GM21423 (cell line): ENCODE measurements around the gene PPP1R9A.
"Not testable (repeated sequence)": the region's sequence is repeated elsewhere in the genome, so short reads cannot be mapped to it uniquely, and the experiment has no call there.

Source experiments
- ATAC-seq: cut with Tn5 transposase; IDR thresholded peaks from one replicate; pipeline ENCODE4 v1.9.1; 2021; ENCODE audit warnings: mild to moderate bottlenecking, moderate library complexity; ENCODE audit not compliant: unreplicated experiment

PPP1R9A gene

DNA sequence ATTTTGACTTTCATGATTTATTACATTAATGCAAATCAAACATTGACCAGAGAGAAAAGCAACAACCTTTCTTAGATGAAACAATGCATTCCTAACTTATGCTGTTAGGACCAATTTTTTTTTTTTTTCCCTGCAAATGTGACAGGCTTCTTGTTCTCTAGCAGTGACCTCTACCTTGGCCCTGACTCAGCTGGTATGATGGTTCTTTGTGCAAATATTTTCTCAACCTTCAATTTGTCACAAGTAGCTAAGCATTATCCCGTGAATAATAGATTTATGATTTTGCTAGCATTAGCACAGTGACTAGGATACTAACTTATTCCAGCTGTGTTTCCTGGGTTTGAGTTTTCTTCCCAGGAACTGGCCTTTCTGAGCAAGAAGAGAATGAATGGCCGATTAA is 64.9 kb downstream of the PPP1R9A start:
- no peak for ATAC-seq

DNA sequence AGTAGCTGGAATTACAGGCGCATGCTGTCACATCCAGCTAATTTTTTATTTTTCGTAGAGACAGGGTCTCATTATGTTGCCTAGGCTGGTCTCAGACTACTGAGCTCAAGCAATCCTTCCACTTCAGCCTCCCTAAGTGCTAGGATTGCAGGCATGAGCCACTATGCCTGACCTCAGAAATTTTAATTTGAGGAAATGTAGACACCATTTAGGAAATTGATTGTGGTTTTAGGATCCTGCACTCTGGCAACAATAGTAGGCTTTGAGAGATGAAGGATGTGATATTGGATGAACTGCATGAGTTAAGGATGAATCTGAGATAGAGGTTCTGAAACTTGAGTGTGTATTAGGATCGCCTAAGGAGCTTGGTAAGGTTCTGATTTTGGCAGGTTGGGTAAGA is 66.5 kb downstream of the PPP1R9A start:
- ATAC-seq = no peak

DNA sequence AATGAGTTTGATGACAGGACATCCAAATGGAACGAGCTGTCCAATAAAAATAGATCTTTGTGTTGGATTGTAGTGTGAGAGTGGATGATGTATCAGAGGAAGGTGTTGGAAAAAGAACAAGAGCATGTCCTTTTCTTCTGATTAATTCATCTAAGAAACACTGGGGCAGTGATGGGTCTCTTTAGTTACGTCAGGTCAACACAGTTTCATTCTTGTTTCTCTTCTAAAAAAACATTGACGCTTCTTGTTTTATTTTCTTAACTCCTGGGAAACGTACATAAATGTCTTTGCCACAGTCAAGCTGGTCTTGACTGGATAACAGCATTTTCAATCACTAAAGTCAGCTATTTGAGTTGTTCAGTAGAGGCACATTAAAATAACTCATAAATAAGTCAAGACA is 67.0 kb downstream of the PPP1R9A start:
- no peak for ATAC-seq

DNA sequence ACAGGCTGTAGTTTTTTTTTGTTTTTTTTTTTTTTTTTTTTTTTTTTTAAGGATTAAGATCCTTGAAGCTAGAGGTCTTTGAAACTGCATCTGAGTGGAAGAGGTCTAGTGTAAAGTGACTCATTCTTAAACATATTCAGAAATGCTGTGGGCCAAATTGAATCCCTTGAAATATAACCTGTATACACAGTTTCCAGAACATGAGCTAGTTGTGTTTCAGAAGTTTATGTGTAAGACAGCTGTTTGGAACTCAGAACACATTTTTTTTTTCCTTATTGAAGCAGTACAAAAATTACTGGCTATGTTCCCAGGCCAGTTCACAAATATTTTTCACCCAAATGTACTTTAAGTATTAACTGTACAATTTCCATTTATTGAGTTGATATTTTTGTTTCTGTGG is 67.9 kb downstream of the PPP1R9A start:
- no peak for ATAC-seq

DNA sequence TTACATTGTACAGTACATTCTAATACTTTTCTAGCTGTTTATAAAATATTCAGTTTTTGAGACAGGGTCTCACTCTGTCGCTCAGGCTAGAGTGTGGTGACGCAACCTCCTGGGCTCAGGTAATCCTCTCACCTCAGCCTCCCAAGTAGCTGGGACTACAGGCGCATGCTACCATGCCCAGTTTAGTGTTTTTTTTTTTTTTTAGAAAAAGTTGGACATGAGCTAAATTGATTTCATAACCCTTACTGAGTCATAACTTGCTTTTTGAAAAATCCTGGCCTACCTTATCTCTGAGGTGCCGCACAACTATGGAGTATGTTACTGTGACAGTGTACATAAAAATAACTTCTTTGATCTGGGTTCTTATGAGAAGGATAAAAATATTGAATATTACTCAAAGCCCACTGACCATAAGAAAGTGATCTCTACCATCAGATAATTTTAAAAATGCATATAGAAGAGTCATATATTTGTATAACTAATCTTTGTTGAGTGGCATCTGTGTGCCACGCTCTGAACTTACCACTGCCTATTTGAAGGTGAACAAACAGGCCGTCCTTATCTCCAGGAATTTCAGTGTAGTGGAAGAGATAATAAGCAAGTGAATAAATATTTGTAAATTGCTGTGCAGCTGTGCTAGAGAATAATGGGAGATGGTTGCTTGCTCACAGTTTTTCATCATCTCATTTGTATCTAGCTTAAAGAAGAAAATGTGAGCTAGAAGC is 73.2 kb downstream of the PPP1R9A start:
- no peak for ATAC-seq

DNA sequence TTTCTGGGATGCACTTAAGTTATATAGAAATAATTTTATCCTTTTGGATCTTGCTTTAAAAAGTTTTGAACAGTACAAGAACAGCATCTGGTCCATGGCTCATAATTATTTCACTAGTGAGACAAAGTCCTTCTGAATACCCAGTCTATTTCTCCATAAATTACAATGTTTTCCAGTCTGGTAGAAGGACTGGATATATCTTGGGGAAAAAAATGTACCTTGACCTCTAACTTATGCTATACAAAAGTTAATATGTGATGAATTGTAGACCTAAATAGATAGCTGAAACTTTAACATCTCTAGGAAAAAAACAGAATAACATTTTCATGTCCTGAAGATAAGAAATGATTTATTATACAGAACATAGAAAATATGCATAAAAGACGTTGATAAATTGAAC is 88.5 kb downstream of the PPP1R9A start:
- ATAC-seq = no peak

DNA sequence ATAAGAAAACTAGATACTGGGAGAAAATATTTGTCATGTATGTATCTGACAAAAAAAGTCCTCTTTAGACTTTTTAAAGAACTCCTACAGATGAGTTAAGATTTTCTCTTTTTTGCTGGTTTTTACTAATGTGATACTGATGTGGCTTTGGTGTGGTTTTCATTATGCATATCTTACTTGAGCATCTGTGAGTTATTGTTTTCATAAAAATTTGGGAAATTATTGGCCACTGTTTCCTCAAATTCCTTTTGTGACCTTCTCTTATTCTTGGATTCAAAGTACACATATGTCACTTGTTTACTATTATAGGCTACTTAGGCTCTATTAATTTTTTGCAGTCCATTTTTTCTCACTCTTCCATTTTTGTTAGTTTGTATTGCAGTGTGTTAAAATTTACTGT is 89.0 kb downstream of the PPP1R9A start:
- no peak for ATAC-seq

DNA sequence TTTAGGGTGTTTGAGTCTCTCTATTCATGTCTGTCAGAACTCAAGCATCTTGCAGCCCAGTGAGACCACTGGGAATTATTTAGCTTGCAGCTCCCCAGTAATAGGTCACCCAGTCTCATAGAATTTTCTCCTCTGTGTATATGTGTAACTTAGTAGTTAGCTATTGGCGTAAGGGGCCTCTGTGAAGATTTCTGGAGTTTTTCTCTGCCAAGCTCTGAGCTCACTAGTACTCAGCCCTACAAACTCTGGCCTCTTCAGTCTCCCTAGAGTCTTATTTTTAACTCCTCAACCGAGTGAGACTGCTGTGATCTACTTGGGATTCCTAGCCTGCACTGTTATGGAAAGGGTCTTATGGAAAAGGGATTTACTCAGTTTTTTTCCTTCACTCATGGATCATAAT is 90.2 kb downstream of the PPP1R9A start:
- no peak for ATAC-seq

DNA sequence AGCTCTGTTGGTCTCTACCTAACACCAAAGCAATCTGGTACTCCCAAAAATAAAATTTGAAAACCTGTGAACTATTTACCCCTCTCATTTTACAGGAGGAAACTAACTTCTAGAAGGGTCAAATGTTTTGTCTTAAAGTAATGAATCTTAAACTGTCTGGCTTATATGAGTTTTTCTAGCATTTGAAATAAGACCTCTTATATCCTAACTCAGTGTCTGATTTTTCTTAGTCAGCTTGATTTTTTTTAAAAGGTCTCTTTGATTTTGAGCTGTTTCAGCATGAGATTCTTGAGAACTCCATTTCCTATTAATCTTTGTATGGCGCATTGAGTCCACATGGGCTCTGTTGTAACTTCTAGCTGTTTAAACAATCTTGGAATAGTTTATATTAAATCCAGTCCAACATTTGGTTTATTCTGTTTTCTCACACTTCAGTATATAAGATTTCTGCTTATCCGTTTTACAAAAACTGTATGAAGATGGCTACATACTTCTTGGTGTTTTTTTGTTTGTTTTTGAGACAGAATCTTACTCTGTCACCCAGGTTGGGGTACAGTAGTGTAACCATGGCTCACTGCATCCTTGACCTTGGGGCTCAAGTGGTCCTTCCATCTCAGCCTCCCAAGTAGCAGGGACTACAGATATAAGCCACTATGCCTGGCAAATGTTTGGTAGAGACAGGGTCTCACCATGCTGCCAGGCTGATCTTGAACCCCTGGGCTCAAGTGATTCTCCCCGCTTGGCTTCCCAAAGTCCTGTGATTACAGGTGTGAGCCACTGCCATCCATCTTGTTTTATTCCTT is 91.1 kb downstream of the PPP1R9A start:
- no peak for ATAC-seq

DNA sequence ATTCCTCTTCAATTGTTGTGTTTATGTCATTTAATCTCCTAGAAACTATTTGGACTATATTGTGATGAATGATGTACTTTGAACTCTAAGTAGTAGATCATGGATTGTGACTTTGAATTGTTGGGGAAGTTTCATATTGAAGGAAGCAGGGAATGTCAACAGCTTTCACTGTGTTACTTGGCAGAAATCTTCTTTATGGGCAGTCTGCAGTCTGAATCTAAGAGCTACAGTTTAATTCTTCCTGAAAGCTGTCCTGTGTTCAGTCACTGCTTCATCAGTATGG is 91.6 kb downstream of the PPP1R9A start:
- ATAC-seq = no peak

DNA sequence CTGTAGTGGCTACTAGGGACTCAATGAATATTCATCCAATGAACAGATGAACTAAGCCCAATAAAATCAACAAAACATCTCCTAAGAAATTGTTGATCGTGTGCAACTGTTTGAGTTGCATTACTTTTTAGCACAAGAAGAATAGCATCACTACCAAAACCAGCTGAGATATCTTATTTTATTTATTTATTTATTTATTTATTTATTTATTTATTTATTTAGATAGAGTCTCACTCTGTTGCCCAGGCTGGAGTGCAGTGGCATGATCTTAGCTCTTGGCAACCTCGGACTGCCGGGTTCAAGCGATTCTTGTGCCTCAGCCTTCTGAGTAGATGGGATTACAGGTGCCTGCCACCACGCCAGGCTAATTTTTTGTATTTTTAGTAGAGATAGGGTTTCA is 92.2 kb downstream of the PPP1R9A start:
- ATAC-seq = not testable (repeated sequence)

DNA sequence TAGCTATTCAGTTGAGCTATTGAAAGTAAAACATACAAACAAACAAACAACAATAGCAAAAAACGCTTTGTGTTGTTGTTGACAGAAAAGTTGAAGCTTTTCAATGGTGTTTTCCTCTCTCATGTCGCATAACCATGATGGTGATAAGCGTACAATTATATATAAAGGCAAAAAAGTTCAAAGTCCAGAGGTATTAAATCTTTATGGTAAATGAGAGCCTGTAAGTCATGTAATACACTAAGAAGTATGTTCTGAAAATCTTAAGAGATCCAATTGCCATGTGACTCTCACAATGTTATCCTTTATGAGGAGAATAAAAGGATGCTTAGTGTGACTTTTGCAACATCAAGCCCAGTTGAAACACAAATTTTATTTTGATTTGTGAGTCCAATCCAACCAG is 93.9 kb downstream of the PPP1R9A start:
- no peak for ATAC-seq

DNA sequence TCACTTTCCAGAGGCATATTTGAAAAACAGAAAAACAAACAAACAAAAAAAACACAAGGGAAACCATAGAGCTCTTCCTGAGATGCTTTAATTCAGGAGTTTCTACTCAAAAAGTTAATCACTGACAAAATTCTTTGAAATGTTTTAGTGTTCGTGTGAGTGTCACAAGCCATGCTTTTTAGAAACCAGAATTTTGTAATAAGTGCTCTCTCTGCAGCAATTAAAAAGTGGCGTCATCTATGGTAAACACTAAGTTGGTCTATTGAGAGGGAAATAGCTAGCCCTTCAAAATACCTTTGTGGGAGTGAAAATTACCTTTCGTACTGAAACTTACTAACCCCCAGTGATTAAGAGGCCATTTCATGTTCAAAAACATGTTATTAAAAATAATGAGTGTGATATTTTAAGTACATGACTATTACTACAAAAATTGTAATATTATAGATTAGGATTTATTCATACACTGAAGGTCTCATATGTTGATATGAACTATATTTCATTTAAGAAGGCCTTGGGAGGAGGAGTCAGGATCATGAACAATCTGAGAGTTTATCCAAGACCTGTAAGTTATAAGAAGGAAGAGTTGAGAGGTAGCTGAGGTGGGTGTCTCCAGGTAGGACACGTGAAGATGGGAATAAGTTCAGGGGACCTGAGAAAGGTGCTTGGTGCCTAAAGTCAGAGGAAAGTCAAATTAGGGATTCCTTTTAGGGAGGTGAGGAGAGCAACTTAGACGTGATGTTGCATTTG is 94.6 kb downstream of the PPP1R9A start:
- no peak for ATAC-seq

DNA sequence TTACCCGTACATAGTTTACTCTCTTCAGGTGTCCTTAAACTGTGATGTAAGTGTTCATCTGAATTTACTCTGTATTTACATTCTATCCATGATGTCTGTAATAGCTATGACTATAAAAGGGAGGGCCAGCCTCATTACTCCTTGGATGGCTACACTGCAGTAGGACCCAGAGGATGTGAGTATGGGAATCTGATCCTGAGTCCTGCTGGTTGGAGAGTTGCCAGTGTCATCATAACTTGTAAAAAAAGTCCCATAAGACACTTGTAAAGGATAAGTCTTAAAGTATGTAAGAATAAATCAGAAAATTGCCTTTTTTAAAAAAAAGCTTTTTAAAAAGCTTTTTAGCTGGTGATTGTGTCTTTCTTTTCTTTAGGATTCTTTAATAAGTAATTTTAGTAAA is 95.4 kb downstream of the PPP1R9A start:
- no peak for ATAC-seq

DNA sequence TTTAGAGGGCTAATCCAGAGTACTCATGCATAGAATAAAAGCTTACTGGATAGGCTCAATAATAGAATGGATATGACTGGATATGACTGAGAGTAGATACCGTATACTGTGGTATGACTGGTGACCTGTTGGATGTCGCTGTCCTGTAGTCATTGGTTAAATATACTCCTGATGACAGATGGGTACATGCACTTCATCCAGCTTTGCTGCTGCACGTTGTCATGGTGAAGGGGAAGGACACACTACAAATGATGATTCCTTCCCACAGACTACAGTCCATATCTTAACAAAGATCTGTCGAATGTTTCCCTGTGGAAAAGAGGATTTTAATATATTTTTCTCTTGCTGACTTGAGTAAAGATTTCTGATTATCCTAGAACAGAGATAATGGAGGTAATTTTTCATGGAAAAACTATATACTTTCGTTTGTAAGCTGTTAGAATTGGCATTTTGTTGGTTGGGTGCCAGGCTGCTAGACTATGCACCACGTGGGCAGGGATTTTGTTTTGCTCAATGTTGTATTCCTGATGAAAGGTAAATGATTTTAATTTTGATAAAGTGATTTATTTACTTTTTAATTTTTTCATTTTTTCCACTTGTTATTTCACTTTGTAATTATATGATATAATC is 97.3 kb downstream of the PPP1R9A start:
- no peak for ATAC-seq

DNA sequence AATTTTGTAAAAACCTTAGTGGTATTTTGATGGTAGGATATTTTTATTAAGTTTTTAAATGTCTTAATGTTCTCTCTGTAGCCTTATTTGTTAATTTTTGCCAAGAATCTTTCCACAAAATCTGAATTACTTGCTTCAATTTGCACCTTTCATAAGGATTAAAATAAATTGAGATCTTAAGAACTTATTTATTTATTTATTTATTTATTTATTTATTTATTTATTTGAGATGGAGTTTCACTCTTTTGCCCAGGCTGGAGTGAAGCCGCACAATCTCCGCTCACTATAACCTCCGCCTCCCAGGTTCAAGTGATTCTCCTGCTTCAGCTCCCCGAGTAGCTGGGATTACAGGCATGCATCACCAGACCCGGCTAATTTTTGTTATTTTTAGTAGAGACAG is 98.6 kb downstream of the PPP1R9A start:
- no peak for ATAC-seq

DNA sequence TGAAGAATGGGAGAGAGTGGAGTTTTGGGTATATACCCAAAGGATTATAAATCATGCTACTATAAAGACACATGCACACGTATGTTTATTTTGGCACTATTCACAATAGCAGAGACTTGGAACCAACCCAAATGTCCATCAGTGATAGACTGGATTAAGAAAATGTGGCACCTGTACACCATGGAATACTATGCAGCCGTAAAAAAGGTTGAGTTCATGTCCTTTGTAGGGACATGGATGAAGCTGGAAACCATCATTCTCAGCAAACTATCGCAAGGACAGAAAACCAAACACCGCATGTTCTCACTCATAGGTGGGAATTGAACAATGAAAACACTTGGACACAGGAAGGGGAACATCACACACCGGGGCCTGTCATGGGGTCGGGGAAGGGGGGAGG is 101.4 kb downstream of the PPP1R9A start:
- not testable (repeated sequence) for ATAC-seq

DNA sequence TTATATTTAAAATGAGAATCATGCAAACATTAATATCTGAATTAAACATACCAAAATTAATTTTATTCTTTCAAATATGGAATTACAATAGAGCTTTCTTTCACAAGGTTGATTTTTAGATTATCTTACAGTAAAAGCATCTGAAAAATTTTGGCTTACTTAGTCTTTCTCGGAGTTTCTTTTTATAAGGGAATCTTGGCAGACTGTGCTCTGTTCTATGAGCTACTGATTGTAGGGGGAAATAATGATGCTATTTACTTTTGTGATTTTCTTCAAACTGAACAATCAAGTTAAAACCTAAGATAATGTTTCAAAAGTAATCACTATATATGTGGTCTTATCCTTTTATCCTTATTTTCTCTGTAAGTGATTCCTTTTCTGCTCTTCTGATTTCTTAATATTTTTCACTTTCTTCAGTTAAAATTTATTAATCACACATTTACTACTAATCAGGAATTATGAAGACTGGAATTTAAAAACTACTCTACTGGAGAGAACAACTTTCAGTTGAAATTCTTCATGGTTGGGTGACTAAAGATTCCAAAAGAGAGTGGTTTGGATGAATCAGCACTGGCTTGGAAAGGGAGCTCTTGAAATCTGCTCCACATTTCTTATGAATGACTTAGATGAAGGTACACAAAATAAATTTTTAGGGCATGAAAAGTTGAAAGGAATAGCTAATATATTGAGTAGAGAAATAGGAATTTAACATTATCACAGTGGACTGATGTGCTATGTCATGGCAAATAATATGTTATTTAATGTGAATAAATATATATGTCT is 103.9 kb downstream of the PPP1R9A start:
- no peak for ATAC-seq

DNA sequence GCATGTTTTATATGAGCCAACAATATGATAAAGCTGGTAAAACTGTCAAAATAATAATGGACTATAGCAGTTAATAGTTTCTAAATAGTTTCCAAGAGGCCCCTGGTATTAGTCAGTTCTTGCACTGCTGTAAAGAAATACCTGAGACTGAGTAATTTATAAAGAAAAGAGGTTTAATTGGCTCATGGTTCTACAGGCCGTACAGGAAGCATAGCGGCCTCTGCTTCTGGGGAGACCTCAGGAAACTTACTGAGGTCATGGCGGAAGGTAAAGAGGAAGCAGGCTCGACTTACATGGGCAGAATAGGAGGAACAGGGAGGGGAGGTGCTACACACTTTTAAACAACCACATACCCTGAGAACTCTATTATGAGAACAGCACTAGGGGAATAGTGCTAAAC is 104.6 kb downstream of the PPP1R9A start:
- no peak for ATAC-seq

DNA sequence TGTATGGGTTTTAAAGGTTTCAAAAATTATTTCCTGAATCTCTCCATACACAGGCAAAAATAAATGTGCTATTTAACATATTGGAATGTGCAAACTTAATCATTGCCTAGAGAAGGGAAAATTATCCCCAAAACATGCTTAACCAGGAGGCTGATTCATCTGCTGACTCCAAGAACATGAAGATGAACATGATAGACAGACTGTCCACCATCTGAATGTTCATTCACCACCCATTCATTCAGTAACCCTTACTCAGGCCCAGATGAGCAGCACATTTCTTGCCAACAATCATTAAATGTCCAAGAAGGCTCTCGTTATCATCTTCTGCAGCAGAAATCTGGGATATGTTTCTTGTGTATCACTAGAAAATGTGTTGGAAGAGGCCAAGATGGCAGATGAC is 110.6 kb downstream of the PPP1R9A start:
- no peak for ATAC-seq

DNA sequence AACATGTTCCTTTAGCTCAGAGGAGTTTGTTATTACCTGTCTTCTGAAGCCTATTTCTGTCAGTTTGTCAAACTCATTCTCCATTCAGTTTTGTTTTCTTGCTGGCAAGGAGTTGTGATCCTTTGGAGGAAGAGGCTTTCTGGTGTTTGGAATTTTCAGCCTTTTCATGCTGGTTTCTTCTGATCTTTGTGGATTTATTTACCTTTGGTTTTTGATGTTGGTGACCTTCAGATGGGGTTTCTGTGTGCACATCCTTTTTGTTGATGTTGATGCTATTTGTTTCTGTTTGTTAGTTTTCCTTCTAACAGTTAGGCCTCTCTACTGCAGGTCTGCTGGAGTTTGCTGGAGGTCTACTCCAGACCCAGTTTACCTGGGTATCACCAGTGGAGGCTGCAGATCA is 118.6 kb downstream of the PPP1R9A start:
- no peak for ATAC-seq
